VCaP (cell line): ENCODE results near the gene LUM.
A peak's percentile ranks its signal among the peaks of the same experiment; 100 is the strongest.

Source experiments
- H3K27ac ChIP-seq: fragments of 450-650 bp; 2 replicates; pipeline ENCODE4 v1.5.1; 2017
- CTCF ChIP-seq: fragments of 450-650 bp; conservative IDR thresholded peaks from 2 replicates; pipeline ENCODE4 v1.5.1; 2017; ENCODE audit warnings: mild to moderate bottlenecking, moderate library complexity

LUM gene

GRCh38 chr12:91109148-91109564, 2.1 kb downstream of the LUM start:
- TF ChIP-seq CTCF = peak; percentile 75
- no peak overlapping the region for H3K27ac ChIP-seq

- TF ChIP-seq CTCF = no peak
- H3K27ac ChIP-seq = no peak overlapping the region
These were observed 3.0 kb downstream of the LUM start for GRCh38 chr12:91108196-91108755.

- H3K27ac ChIP-seq = no peak overlapping the region
- no peak for TF ChIP-seq CTCF
These were observed 5.0 kb downstream of the LUM start for GRCh38 chr12:91106283-91106682.

GRCh38 chr12:91105807-91106206, 5.5 kb downstream of the LUM start:
- TF ChIP-seq CTCF = no peak
- H3K27ac ChIP-seq = no peak overlapping the region

GRCh38 chr12:91104812-91105466, 6.4 kb downstream of the LUM start:
- TF ChIP-seq CTCF = no peak
- H3K27ac ChIP-seq = no peak overlapping the region

- TF ChIP-seq CTCF = no peak
- no peak overlapping the region for H3K27ac ChIP-seq
These were observed 7.7 kb downstream of the LUM start for GRCh38 chr12:91103624-91104023.

- TF ChIP-seq CTCF = no peak
- no peak overlapping the region for H3K27ac ChIP-seq
These were observed 8.2 kb downstream of the LUM start for GRCh38 chr12:91103101-91103500.
